Measurements from ENCODE around the gene GPR156.

- TF ChIP-seq CTCF (IDR thresholded peaks at IDR 0.05) = no peak
- TF ChIP-seq POLR2A (IDR thresholded peaks at IDR 0.05) = no peak
- no peak for TF ChIP-seq POLR2AphosphoS5 (IDR thresholded peaks at IDR 0.05)
- no peak for TF ChIP-seq EP300 (IDR thresholded peaks at IDR 0.05)
Observed at GRCh38 chr3:120332646-120333045, 47.6 kb upstream of the GPR156 start.
